H1 (cell line): Measurements from ENCODE around the gene CIROP. TPM values are rescaled to one million over a fixed set of nuclear protein-coding genes. Genes with fewer than 3 reads are reported as not detected.

Source experiments
- CTCF ChIA-PET: fragments of 300-600 bp; sonication (Branson Sonifier 250); formaldehyde crosslinking; loops from one replicate; lab custom pipeline; 2021; ENCODE audit not compliant: partially characterized antibody; lab: Charles Lee
- POLR2A ChIA-PET: fragments of 300-600 bp; sonication (Branson Sonifier 250); formaldehyde crosslinking; loops from one replicate; lab custom pipeline; 2021; ENCODE audit warnings: inconsistent platforms; ENCODE audit not compliant: partially characterized antibody; lab: Charles Lee
- DNase-seq, 2 experiments: peaks; one replicate each; pipeline versions ENCODE4 v3.0.0 to v3.0.0-alpha.2; 2010 to 2022; ENCODE audit warnings: low spot score in 2 of 2, low read depth in 1 of 2, mixed read lengths in 1 of 2
- FAIRE-seq: peaks from 2 replicates; lab custom pipeline; 2011; peaks lifted over from hg19 to GRCh38; lab: Jason Lieb, UNC
- H2AFZ ChIP-seq: 2 replicates; pipeline ENCODE4 v1.8.1; 2012; ENCODE audit warnings: low read length, inconsistent platforms
- H2AK5ac ChIP-seq: 2 replicates; pipeline ENCODE4 v1.6.1; 2013; ENCODE audit warnings: low read depth, low read length
- H2BK120ac ChIP-seq: replicated peaks from 2 replicates; pipeline ENCODE3; 2013; ENCODE audit warnings: low read depth, low read length, inconsistent platforms
- H2BK12ac ChIP-seq: 2 replicates; pipeline ENCODE4 v1.6.1; 2013; ENCODE audit warnings: low read depth, low read length
- H2BK15ac ChIP-seq: 2 replicates; pipeline ENCODE4 v1.6.1; 2013; ENCODE audit warnings: low read length
- H2BK20ac ChIP-seq: 2 replicates; pipeline ENCODE4 v1.6.1; 2013; ENCODE audit warnings: low read length
- H2BK5ac ChIP-seq: 2 replicates; pipeline ENCODE4 v1.6.1; 2013; ENCODE audit warnings: low read depth, low read length
- H3K14ac ChIP-seq: 2 replicates; pipeline ENCODE4 v1.6.1; 2013; ENCODE audit warnings: inconsistent platforms; ENCODE audit not compliant: insufficient read length
- H3K18ac ChIP-seq: 2 replicates; pipeline ENCODE4 v1.6.1; 2013; ENCODE audit warnings: low read length; ENCODE audit errors: extremely low read depth
- H3K23ac ChIP-seq: 2 replicates; pipeline ENCODE4 v1.6.1; 2013; ENCODE audit warnings: inconsistent platforms; ENCODE audit not compliant: insufficient read length
- H3K23me2 ChIP-seq: 2 replicates; pipeline ENCODE4 v1.6.1; 2013; ENCODE audit warnings: low read depth, low read length
- H3K27ac ChIP-seq: 2 replicates; pipeline ENCODE4 v1.6.1; 2011; ENCODE audit warnings: low read depth, low read length, inconsistent platforms
- H3K27me3 ChIP-seq, 4 experiments: replicated peaks in 1 of 4; 1 replicate in 1 of 4; 2 replicates in 3 of 4; pipeline versions ENCODE4 v1.6.1 to v1.8.1; 2011 to 2013; ENCODE audit warnings: low read length in 3 of 4, mild to moderate bottlenecking in 3 of 4, inconsistent platforms in 2 of 4, mixed read lengths in 2 of 4, moderate library complexity in 1 of 4; ENCODE audit not compliant: control insufficient read depth in 3 of 4, insufficient read depth in 3 of 4; ENCODE audit errors: extremely low read depth in 1 of 4
- H3K36me3 ChIP-seq, 4 experiments: 2 replicates each; pipeline versions ENCODE4 v1.6.1 to v1.8.1; 2011 to 2013; ENCODE audit warnings: mild to moderate bottlenecking in 4 of 4, low read length in 3 of 4, moderate library complexity in 2 of 4, control low read depth in 1 of 4, inconsistent platforms in 1 of 4; ENCODE audit not compliant: insufficient read depth in 4 of 4, control insufficient read depth in 2 of 4
- H3K4ac ChIP-seq: replicated peaks from 2 replicates; pipeline ENCODE3; 2013; ENCODE audit warnings: low read length, low read depth, mixed read lengths, inconsistent platforms; ENCODE audit not compliant: insufficient read length
- H3K4me1 ChIP-seq, 4 experiments: replicated peaks in 1 of 4; 1 replicate in 1 of 4; 2 replicates in 3 of 4; pipeline versions ENCODE4 v1.6.1 to v1.8.1; 2011 to 2013; ENCODE audit warnings: low read length in 3 of 4, inconsistent platforms in 2 of 4, mixed read lengths in 1 of 4; ENCODE audit not compliant: insufficient read depth in 4 of 4, control insufficient read depth in 3 of 4
- H3K4me2 ChIP-seq, 2 experiments: 2 replicates each; pipeline versions ENCODE4 v1.6.1 to v1.8.1; 2011 to 2013; ENCODE audit warnings: low read depth in 2 of 2, low read length in 2 of 2, control low read depth in 1 of 2, inconsistent platforms in 1 of 2, mild to moderate bottlenecking in 1 of 2; ENCODE audit not compliant: insufficient read depth in 1 of 2
- H3K4me3 ChIP-seq, 4 experiments: fragments of 200-600, 300-600 bp in 1 of 4; sonication (generic), shearing (Covaris generic), sonication (Bioruptor Twin) in 1 of 4; 2 replicates each; pipeline versions ENCODE4 v1.5.1 to v1.8.1; 2011 to 2016; ENCODE audit warnings: low read length in 4 of 4, low read depth in 3 of 4, control low read depth in 2 of 4, inconsistent platforms in 2 of 4, mild to moderate bottlenecking in 2 of 4, mixed read lengths in 1 of 4, moderate library complexity in 1 of 4; ENCODE audit not compliant: insufficient read depth in 2 of 4; ENCODE audit errors: extremely low read depth in 1 of 4
- H3K56ac ChIP-seq: replicated peaks from 2 replicates; pipeline ENCODE3; 2013; ENCODE audit warnings: low read depth, mild to moderate bottlenecking, mixed read lengths, low read length, inconsistent platforms; ENCODE audit not compliant: insufficient read length
- H3K79me1 ChIP-seq: 2 replicates; pipeline ENCODE4 v1.6.1; 2013; ENCODE audit warnings: low read depth, low read length, control low read depth
- H3K79me2 ChIP-seq, 2 experiments: 2 replicates each; pipeline versions ENCODE4 v1.6.1 to v1.8.1; 2012 to 2013; ENCODE audit warnings: low read length in 2 of 2, mild to moderate bottlenecking in 2 of 2, inconsistent platforms in 1 of 2; ENCODE audit not compliant: insufficient read depth in 2 of 2, control insufficient read depth in 1 of 2
- H3K9ac ChIP-seq, 4 experiments: replicated peaks in 1 of 4; 1 replicate in 1 of 4; 2 replicates in 3 of 4; pipeline versions ENCODE4 v1.6.1 to v1.8.1; 2011 to 2013; ENCODE audit warnings: low read depth in 3 of 4, low read length in 3 of 4, control low read depth in 2 of 4, mild to moderate bottlenecking in 2 of 4, moderate library complexity in 2 of 4, inconsistent platforms in 1 of 4; ENCODE audit errors: extremely low read depth in 1 of 4
- H3K9me3 ChIP-seq, 2 experiments: 2 replicates each; pipeline versions ENCODE4 v1.6.1 to v1.8.1; 2012 to 2013; ENCODE audit warnings: mild to moderate bottlenecking in 2 of 2, moderate library complexity in 2 of 2, control low read depth in 1 of 2, inconsistent platforms in 1 of 2, low read depth in 1 of 2, low read length in 1 of 2, mixed read lengths in 1 of 2; ENCODE audit not compliant: insufficient read depth in 2 of 2
- H4K20me1 ChIP-seq, 2 experiments: replicated peaks in 1 of 2; 2 replicates each; pipeline versions ENCODE3 to v1.8.1; 2011 to 2013; ENCODE audit warnings: inconsistent platforms in 2 of 2, low read length in 2 of 2, mild to moderate bottlenecking in 1 of 2; ENCODE audit not compliant: insufficient read depth in 2 of 2, control insufficient read depth in 1 of 2
- H4K5ac ChIP-seq: 2 replicates; pipeline ENCODE4 v1.6.1; 2013; ENCODE audit warnings: low read length, low read depth, mixed read lengths, inconsistent platforms; ENCODE audit not compliant: insufficient read length
- H4K8ac ChIP-seq: 2 replicates; pipeline ENCODE4 v1.8.0; 2013; ENCODE audit warnings: mild to moderate bottlenecking, moderate library complexity, low read length, inconsistent platforms; ENCODE audit not compliant: insufficient read depth; ENCODE audit errors: extremely low read depth
- H4K91ac ChIP-seq: replicated peaks from 2 replicates; pipeline ENCODE3; 2013; ENCODE audit warnings: low read length, mixed read lengths, inconsistent platforms; ENCODE audit not compliant: insufficient read length
- CTBP2 ChIP-seq: IDR thresholded peaks from 2 replicates; pipeline ENCODE4 v1.7.0; 2011; ENCODE audit warnings: borderline replicate concordance, mild to moderate bottlenecking, moderate library complexity, mixed read lengths, low read length; ENCODE audit not compliant: insufficient read depth, insufficient read length
- EZH2 ChIP-seq: fragments of 200-600 bp; sonication (generic); IDR thresholded peaks from 2 replicates; pipeline ENCODE4 v1.7.1; 2012; ENCODE audit warnings: low read depth, mild to moderate bottlenecking, moderate library complexity, low read length, inconsistent platforms; ENCODE audit not compliant: severe bottlenecking
- POLR2AphosphoS5 ChIP-seq: IDR thresholded peaks from 2 replicates; pipeline ENCODE4 v1.6.1; 2011; ENCODE audit warnings: low read depth, low read length
- TAF7 ChIP-seq: optimal IDR thresholded peaks from 2 replicates; pipeline ENCODE3; 2011; ENCODE audit warnings: low read depth, mild to moderate bottlenecking, inconsistent platforms, low read length, moderate library complexity, borderline replicate concordance
- TCF12 ChIP-seq: IDR thresholded peaks from 2 replicates; pipeline ENCODE4 v1.6.1; 2011; ENCODE audit warnings: low read depth, mild to moderate bottlenecking, low read length
- YY1 ChIP-seq: IDR thresholded peaks from 2 replicates; pipeline ENCODE4 v1.6.1; 2011; ENCODE audit warnings: low read depth, mild to moderate bottlenecking, low read length
- WGBS, 2 experiments: shearing (Covaris generic) in 1 of 2; methylation state at CpG; one replicate each; pipeline versions ENCODE4 v1.1.6 to v1.1.7; 2013 to 2015; ENCODE audit warnings: low lambda C conversion rate in 2 of 2, mixed read lengths in 2 of 2, inconsistent platforms in 1 of 2, low coverage in 1 of 2, missing lambda C conversion rate in 1 of 2; ENCODE audit not compliant: insufficient replicate concordance in 2 of 2, insufficient coverage in 1 of 2, insufficient read length in 1 of 2; ENCODE audit errors: extremely low coverage in 1 of 2, missing lambda C conversion rate in 1 of 2; 5-methylcytosine and 5-hydroxymethylcytosine counted together
- polyA plus RNA-seq, 7 experiments: library from polyadenylated mRNA; depleted of rRNA in 3 of 7; stranded (reverse) in 5 of 7; unstranded in 2 of 7; fragments of >200 nt in 5 of 7; fragments of 200-250 nt in 2 of 7; gene quantifications; 1 replicate in 5 of 7; 2 replicates in 1 of 7; 4 replicates in 1 of 7; pipeline versions ENCODE4 v1.2.1 to v1.2.3, GENCODE V29; 2011 to 2013; ENCODE audit warnings: missing spikeins in 2 of 7, mixed read lengths in 2 of 7
- total RNA-seq: library from RNA; stranded (reverse); fragmentation: NEBNext Ultra II Directional; extraction: Animal tissue kit (Norgen Biotek cat#: 25700); gene quantifications from 2 replicates; pipeline ENCODE4 v1.2.1, GENCODE V29; 2021

The CIROP gene
- total and polyA plus RNA-seq, 2 of the 8 experiments (the other 6 are each of a cell fraction or from before 2014, with no cell fraction given), result 0.06 TPM; not detected in 1

DNA sequence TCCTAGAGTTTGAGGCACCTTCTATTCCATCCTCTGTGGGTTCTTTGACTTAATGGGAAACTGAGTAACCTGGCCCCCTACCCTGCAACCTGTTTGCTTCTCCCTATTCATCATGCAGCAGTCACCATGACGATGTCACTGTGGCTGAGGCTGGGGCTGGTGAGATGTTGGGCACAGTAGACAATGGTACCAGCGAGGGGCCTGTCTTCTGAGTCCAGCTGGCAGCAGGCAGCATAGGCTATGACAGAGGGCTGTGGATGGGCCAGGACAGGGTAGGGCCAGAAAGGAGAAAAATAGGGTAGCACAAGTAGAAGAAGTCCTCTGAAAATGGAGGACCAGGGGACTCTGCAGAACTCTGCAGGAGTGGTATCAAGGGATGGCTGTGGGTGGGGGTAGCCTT lies 2.0 kb downstream of the CIROP start:
- Histone ChIP-seq H2BK120ac (no peak overlapping the region), H3K23ac (no peak overlapping the region), H2BK15ac (0 out of 2 replicates have a peak overlapping the region, but pooled peaks have one; percentile 24), H3K4me1 (peaks cover 6 to 15% (median 9%) of the 10 kb centered on the region in 4 experiments; a peak in 4 of 7 replicates), H3K9me3 (no peaks in the 10 kb centered on the region), H3K56ac (no peak overlapping the region), H3K18ac (no peak overlapping the region), H3K14ac (no peak overlapping the region), H3K79me1 (peaks cover 3% of the 10 kb centered on the region), H3K9ac (no peak overlapping the region), H3K27ac (no peak overlapping the region), H4K20me1 (peaks cover 0 to 1% of the 10 kb centered on the region in 2 experiments), H4K8ac (no peak overlapping the region), H3K4me2 (no peak overlapping the region), H3K79me2 (peaks cover 3 to 9% of the 10 kb centered on the region in 2 experiments; a peak in 2 of 4 replicates), H3K4ac (no peak overlapping the region), H2BK12ac (no peak overlapping the region), H3K4me3 (no peak overlapping the region), H2BK5ac (no peak overlapping the region), H4K5ac (no peak overlapping the region), H2AK5ac (no peak overlapping the region), H2AFZ (no peak overlapping the region), H2BK20ac (no peak overlapping the region), H3K23me2 (no peaks in the 10 kb centered on the region), H4K91ac (no peak overlapping the region), H3K27me3 (no peaks in the 10 kb centered on the region; a peak in 2 of 7 replicates), H3K36me3 (peaks cover 5 to 13% (median 6%) of the 10 kb centered on the region in 4 experiments; a peak in 7 of 8 replicates)
- CTCF ChIA-PET, result interaction anchor here (0.7 to 4.4 kb wide), 3 partner anchors 10 to 109 kb away, joined by 5 to 33 read pairs (median 5); no protein-coding TSS in a partner anchor
- no peak for DNase-seq
- 97% methylated on average over 2 of the region's 2 CpGs; no CpG with 5 or more reads in 1 of the 2 experiments for WGBS, 2 experiments
- no peak for FAIRE-seq
- POLR2A ChIA-PET, result interaction anchor here (0.6 to 1.6 kb wide), 4 partner anchors 8 to 46 kb away, joined by 3 to 5 read pairs (median 3); partner anchors contain the start of gene ACIN1
- TF ChIP-seq TCF12 (no peak), POLR2AphosphoS5 (no peak), YY1 (no peak), EZH2 (no peak), TAF7 (no peak), CTBP2 (no peak)
